ENCODE results near the gene YWHAG. TPM values are rescaled to one million over a fixed set of nuclear protein-coding genes. Genes with fewer than 3 reads are reported as not detected.
A peak's percentile ranks its signal among the peaks of the same experiment; 100 is the strongest.

The YWHAG gene
- total and polyA plus RNA-seq, 8 donors = 15.7 to 55.7 (median 33.9) TPM

- FAIRE-seq = no peak
- H3K27ac ChIP-seq = peak overlapping the region; percentile 32 to 100 (median 96)
These were observed 53.9 kb downstream of the YWHAG start for GRCh38 chr7:76304888-76305375.

GRCh38 chr7:76303202-76304147 lies 55.3 kb downstream of the YWHAG start:
- 0 to 3% methylated on average over 48 to 56 of the region's 56 CpGs for WGBS, 2 donors
- ATAC-seq (peak; percentile 47 to 72 (median 60)), DNase-seq (peak; percentile 89 to 99 (median 91)), FAIRE-seq (no peak)
- Histone ChIP-seq H3K4me1 (peaks cover 22 to 28% (median 23%) of the 10 kb centered on the region in 3 donors), H3K27me3 (no peaks in the 10 kb centered on the region), H3K9me3 (no peaks in the 10 kb centered on the region), H3K4me3 (peak overlapping the region; percentile 38 to 74 (median 68)), H3K27ac (peak overlapping the region; percentile 93 to 100 (median 98)), H3K36me3 (no peaks in the 10 kb centered on the region)
- intact Hi-C loops (cut with DNase I) = no loop called here
- no peak for TF ChIP-seq CTCF (IDR thresholded peaks at IDR 0.05)

More at GRCh38 chr7:76304888-76305375, 53.9 kb downstream of the YWHAG start:
- WGBS, 2 donors = 17 to 21% methylated on average over 10 of the region's 10 CpGs
- H3K4me3 ChIP-seq = no peak overlapping the region
- H3K27me3 ChIP-seq = no peaks in the 10 kb centered on the region
- H3K9me3 ChIP-seq = no peaks in the 10 kb centered on the region
- H3K4me1 ChIP-seq = peaks cover 19 to 24% (median 22%) of the 10 kb centered on the region in 3 donors
- no peaks in the 10 kb centered on the region for H3K36me3 ChIP-seq
- no peak for TF ChIP-seq CTCF (IDR thresholded peaks at IDR 0.05)
- ATAC-seq (peak; percentile 18 to 46 (median 28)), DNase-seq (peak; percentile 84 to 93 (median 90))
- intact Hi-C loops (cut with DNase I) = no loop called here

GRCh38 chr7:76302347-76303201 lies 56.2 kb downstream of the YWHAG start, which contains the start of gene HSPB1:
Gene HSPB1 (plus strand): TSS chr7:76302673. CDS start chr7:76302713, 40 bp downstream.
- 0 to 1% methylated on average over 70 to 75 of the region's 75 CpGs for WGBS, 2 donors
- Histone ChIP-seq H3K27ac (peak within 1 kb of the TSS; percentile 93 to 100 (median 98)), H3K36me3 (no peaks in the 10 kb centered on the region), H3K4me3 (peak within 1 kb of the TSS; percentile 38 to 74 (median 68)), H3K4me1 (peaks cover 22 to 32% (median 23%) of the 10 kb centered on the region in 3 donors), H3K9me3 (no peaks in the 10 kb centered on the region), H3K27me3 (no peaks in the 10 kb centered on the region)
- peak; percentile 20 for FAIRE-seq
- ATAC-seq = peak; percentile 58 to 80 (median 69)
- no peak for TF ChIP-seq CTCF (IDR thresholded peaks at IDR 0.05)
- intact Hi-C loops (cut with DNase I) = no loop called here
- DNase-seq = peak; percentile 96 to 99 (median 97)

- H3K27ac ChIP-seq = peak overlapping the region in 3 of 4 donors; percentile 17 to 100 (median 83)
- intact Hi-C loops (cut with DNase I) = no loop called here
- ATAC-seq (no peak), FAIRE-seq (no peak), DNase-seq (no peak)
- H3K4me1 ChIP-seq = peaks cover 22 to 35% (median 22%) of the 10 kb centered on the region in 3 donors
- no peaks in the 10 kb centered on the region for H3K27me3 ChIP-seq
- H3K4me3 ChIP-seq = no peak overlapping the region
- TF ChIP-seq CTCF (IDR thresholded peaks at IDR 0.05) = no peak
- H3K9me3 ChIP-seq = no peaks in the 10 kb centered on the region
- 91 to 93% methylated on average over 3 of the region's 3 CpGs for WGBS, 2 donors
- no peaks in the 10 kb centered on the region for H3K36me3 ChIP-seq
These were observed 57.8 kb downstream of the YWHAG start for GRCh38 chr7:76301000-76301399.

Data from pancreas (tissue), 10 donors.